Fibroblast of lung (primary cell): ENCODE results near the gene CPNE6. TPM values are rescaled to one million over a fixed set of nuclear protein-coding genes. Genes with fewer than 3 reads are reported as not detected.
A peak's percentile ranks its signal among the peaks of the same experiment; 100 is the strongest.
"Not testable (repeated sequence)": the region's sequence is repeated elsewhere in the genome, so short reads cannot be mapped to it uniquely, and the experiment has no call there.

Experiments used
- DNase-seq, 2 donors: peaks; one replicate each; pipeline versions ENCODE4 v3.0.0 to v3.0.0-alpha.2; 2010; ENCODE audit warnings: low read depth in 2 of 2
- H2AFZ ChIP-seq: 2 replicates; pipeline ENCODE4 v1.5.1; 2012; ENCODE audit warnings: low read length, control low read depth, inconsistent platforms
- H3K27ac ChIP-seq: 2 replicates; pipeline ENCODE4 v1.5.1; 2011; ENCODE audit warnings: low read length, control low read depth; ENCODE audit not compliant: insufficient read depth
- H3K27me3 ChIP-seq: 2 replicates; pipeline ENCODE4 v1.5.1; 2011; ENCODE audit warnings: mild to moderate bottlenecking, low read length; ENCODE audit not compliant: control insufficient read depth, insufficient read depth
- H3K36me3 ChIP-seq: 2 replicates; pipeline ENCODE4 v1.5.1; 2011; ENCODE audit warnings: low read length; ENCODE audit not compliant: control insufficient read depth, insufficient read depth
- H3K4me1 ChIP-seq: 2 replicates; pipeline ENCODE4 v1.5.1; 2011; ENCODE audit warnings: low read length; ENCODE audit not compliant: control insufficient read depth, insufficient read depth; ENCODE audit errors: extremely low read depth
- H3K4me2 ChIP-seq: 2 replicates; pipeline ENCODE4 v1.5.1; 2011; ENCODE audit warnings: low read length, control low read depth; ENCODE audit not compliant: insufficient read depth; ENCODE audit errors: extremely low read depth
- H3K4me3 ChIP-seq, 4 experiments: fragments of 200-600 bp in 1 of 4; sonication (generic) in 1 of 4; replicated peaks in 1 of 4; 2 replicates each; pipeline ENCODE4 v1.5.1; 2011 to 2016; ENCODE audit warnings: low read length in 4 of 4, low read depth in 3 of 4, mild to moderate bottlenecking in 3 of 4, control low read depth in 2 of 4, inconsistent platforms in 1 of 4, mixed read lengths in 1 of 4; ENCODE audit not compliant: insufficient read depth in 1 of 4; ENCODE audit errors: control extremely low read depth in 1 of 4
- H3K79me2 ChIP-seq: 2 replicates; pipeline ENCODE4 v1.5.1; 2012; ENCODE audit warnings: mild to moderate bottlenecking, low read length, inconsistent platforms; ENCODE audit not compliant: control insufficient read depth, insufficient read depth
- H3K9ac ChIP-seq: 2 replicates; pipeline ENCODE4 v1.5.1; 2011; ENCODE audit warnings: mild to moderate bottlenecking, low read length, control low read depth; ENCODE audit not compliant: insufficient read depth
- H3K9me3 ChIP-seq: 2 replicates; pipeline ENCODE4 v1.5.1; 2012; ENCODE audit warnings: low read depth, low read length; ENCODE audit not compliant: control insufficient read depth, insufficient read depth
- H4K20me1 ChIP-seq: 2 replicates; pipeline ENCODE4 v1.5.1; 2011; ENCODE audit warnings: low read length; ENCODE audit not compliant: control insufficient read depth, insufficient read depth; ENCODE audit errors: extremely low read depth
- EZH2 ChIP-seq: IDR thresholded peaks from 2 replicates; pipeline ENCODE4 v1.5.1; 2012; ENCODE audit warnings: low read length, control low read depth, mild to moderate bottlenecking; ENCODE audit errors: missing control alignments
- polyA plus RNA-seq, 2 donors: library from polyadenylated mRNA; depleted of rRNA in 1 of 2; stranded (reverse) in 1 of 2; unstranded in 1 of 2; fragments of >200 nt; gene quantifications; 2 replicates each; pipeline ENCODE4 v1.2.1, GENCODE V29; 2011 to 2012; ENCODE audit warnings: missing spikeins in 1 of 2
- total RNA-seq: library from RNA; depleted of rRNA; stranded (reverse); fragments of >200 nt; gene quantifications from 2 replicates; pipeline ENCODE4 v1.2.1, GENCODE V29; 2014
- TF ChIP-seq, protein P1 (sequence below), 2 donors: IDR thresholded peaks in 1 of 2; conservative IDR thresholded peaks in 1 of 2; 1 replicate in 1 of 2; 2 replicates in 1 of 2; pipeline ENCODE4 v1.5.1; 2011 to 2012; ENCODE audit warnings: low read length in 2 of 2, control low read depth in 1 of 2, inconsistent platforms in 1 of 2, low read depth in 1 of 2, mild to moderate bottlenecking in 1 of 2

Gene CPNE6
- total and polyA plus RNA-seq, 2 donors (not counting 1 experiment from before 2014, with no cell fraction given), result not detected

DNA sequence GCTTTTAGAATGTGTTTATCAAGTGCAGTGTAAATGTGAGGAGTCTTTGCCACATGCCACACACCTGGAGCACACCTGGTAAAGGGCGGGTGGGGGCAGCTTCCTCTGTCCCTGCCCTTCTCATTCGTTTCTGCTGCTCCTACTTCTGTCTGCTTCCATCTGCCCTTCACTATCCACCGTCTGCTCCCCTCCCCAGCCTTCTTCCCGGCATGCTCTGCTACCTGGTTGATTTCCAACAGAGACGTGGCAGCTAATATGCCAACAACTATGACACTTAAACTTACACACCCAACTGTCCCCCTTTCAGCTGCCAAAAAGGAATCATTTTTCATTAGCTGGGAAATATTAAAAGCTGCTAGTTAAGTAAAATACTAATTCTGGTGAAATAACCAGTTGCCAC is 28.6 kb upstream of the CPNE6 start:
- Histone ChIP-seq H3K27me3 (peaks cover 1% of the 10 kb centered on the region), H3K4me1 (no peaks in the 10 kb centered on the region), H3K27ac (no peak overlapping the region), H3K9ac (no peak overlapping the region), H3K9me3 (no peaks in the 10 kb centered on the region), H3K79me2 (no peaks in the 10 kb centered on the region), H3K36me3 (no peaks in the 10 kb centered on the region), H3K4me2 (no peak overlapping the region), H4K20me1 (no peaks in the 10 kb centered on the region), H2AFZ (no peak overlapping the region), H3K4me3 (no peak overlapping the region)
- no peak for DNase-seq
- no peak for TF ChIP-seq EZH2
- TF ChIP-seq, protein P1, sequence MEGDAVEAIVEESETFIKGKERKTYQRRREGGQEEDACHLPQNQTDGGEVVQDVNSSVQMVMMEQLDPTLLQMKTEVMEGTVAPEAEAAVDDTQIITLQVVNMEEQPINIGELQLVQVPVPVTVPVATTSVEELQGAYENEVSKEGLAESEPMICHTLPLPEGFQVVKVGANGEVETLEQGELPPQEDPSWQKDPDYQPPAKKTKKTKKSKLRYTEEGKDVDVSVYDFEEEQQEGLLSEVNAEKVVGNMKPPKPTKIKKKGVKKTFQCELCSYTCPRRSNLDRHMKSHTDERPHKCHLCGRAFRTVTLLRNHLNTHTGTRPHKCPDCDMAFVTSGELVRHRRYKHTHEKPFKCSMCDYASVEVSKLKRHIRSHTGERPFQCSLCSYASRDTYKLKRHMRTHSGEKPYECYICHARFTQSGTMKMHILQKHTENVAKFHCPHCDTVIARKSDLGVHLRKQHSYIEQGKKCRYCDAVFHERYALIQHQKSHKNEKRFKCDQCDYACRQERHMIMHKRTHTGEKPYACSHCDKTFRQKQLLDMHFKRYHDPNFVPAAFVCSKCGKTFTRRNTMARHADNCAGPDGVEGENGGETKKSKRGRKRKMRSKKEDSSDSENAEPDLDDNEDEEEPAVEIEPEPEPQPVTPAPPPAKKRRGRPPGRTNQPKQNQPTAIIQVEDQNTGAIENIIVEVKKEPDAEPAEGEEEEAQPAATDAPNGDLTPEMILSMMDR (conservative IDR thresholded peaks at IDR 0.05 in 1 of 2, IDR thresholded peaks at IDR 0.05 in 1 of 2; ENCODE audit: low read depth in 1 of 2, low read length in 2 of 2), result no peak

DNA sequence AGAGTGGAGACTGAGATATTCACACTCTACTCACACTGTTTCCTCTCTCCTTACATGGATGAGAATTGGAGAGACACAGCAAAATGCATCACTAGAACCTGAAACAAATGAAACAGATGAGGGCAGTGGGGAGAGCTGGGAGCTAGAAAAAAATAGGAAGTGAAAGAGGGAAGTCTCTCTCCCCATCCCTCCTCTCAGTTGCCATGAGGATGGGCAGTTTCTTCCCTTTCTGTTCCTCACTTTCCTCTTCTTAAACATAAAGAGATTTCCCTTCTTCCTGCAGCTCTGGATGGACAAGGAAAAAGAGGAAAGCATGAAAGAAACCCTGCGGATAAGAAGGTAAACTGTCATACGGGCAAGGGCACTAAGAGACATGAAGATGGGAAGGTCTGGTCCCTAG is 22.4 kb upstream of the CPNE6 start:
- H3K79me2 ChIP-seq, H3K9ac ChIP-seq, H3K36me3 ChIP-seq, H3K27ac ChIP-seq, H3K9me3 ChIP-seq, H3K4me3 ChIP-seq, H3K4me2 ChIP-seq, H3K4me1 ChIP-seq, H2AFZ ChIP-seq, DNase-seq, H4K20me1 ChIP-seq: not testable (repeated sequence)
- H3K27me3 ChIP-seq, result peaks cover 19% of the 10 kb centered on the region

DNA sequence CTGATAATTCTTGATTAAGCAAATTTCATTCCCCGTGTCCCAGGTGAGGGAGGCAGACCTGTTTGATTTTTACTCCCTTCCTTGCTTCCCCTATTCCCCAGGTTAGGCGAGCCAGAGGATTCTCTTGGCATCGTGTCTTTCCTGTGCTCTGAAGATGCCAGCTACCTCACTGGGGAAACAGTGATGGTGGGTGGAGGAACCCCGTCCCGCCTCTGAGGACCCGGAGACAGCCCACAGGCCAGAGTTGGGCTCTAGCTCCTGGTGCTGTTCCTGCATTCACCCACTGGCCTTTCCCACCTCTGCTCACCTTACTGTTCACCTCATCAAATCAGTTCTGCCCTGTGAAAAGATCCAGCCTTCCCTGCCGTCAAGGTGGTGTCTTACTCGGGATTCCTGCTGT is 20.6 kb upstream of the CPNE6 start:
- not testable (repeated sequence) for H3K9ac ChIP-seq, H2AFZ ChIP-seq, H3K36me3 ChIP-seq, H3K79me2 ChIP-seq, H3K4me2 ChIP-seq, H3K4me3 ChIP-seq, H3K9me3 ChIP-seq, DNase-seq, H3K27ac ChIP-seq, H4K20me1 ChIP-seq, H3K4me1 ChIP-seq
- H3K27me3 ChIP-seq, result peaks cover 19% of the 10 kb centered on the region

DNA sequence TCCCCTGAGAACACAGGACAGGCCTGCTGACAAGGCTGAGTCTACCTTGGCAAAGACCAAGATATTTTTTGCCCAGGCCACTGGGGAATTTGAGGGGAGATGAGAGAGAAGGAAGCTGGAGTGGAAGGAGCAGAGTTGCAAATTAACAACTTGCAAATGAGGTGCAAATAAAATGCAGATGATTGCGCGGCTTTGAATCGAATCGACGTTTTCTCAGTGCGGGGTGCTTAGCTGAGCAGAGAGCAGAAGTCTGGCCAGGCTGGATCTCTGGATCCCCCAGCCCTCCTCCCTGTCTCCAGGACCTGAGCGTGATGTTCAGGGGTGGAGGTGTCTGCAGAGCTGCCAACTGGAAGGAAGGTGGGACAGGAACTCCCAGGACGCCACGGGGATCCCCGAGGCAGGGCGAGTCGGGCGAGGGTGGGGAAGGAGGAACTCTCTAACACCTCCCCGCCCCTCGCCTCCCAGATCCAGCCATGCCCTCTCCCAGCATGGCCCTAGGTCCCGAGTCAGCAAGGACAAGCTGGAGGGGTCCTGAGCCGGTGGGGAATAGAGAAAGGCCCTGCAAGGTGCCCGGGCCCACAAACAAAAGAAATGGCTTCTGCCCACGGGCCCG is 20.1 kb upstream of the CPNE6 start:
- Histone ChIP-seq H3K9ac (peak overlapping the region; percentile 42), H3K4me2 (peak overlapping the region; percentile 91)
- no peak for DNase-seq

More for the DNA sequence above, 20.1 kb upstream of the CPNE6 start:
- H3K36me3 ChIP-seq, result no peaks in the 10 kb centered on the region
- TF ChIP-seq EZH2, result no peak
- TF ChIP-seq, protein P1 (conservative IDR thresholded peaks at IDR 0.05 in 1 of 2, IDR thresholded peaks at IDR 0.05 in 1 of 2; ENCODE audit: low read depth in 1 of 2, low read length in 2 of 2), result no peak
- no peaks in the 10 kb centered on the region for H3K79me2 ChIP-seq
- H2AFZ ChIP-seq, result peak overlapping the region; percentile 46
- no peaks in the 10 kb centered on the region for H4K20me1 ChIP-seq
- peak overlapping the region in 3 of 4 experiments; percentile 46 to 59 (median 54) for H3K4me3 ChIP-seq
- H3K27ac ChIP-seq, result no peak overlapping the region
- H3K4me1 ChIP-seq, result no peaks in the 10 kb centered on the region
- peaks cover 19% of the 10 kb centered on the region for H3K27me3 ChIP-seq
- no peaks in the 10 kb centered on the region for H3K9me3 ChIP-seq
